Panc1 (cell line): Measurements from ENCODE around the gene DNAH6. TPM values are rescaled to one million over a fixed set of nuclear protein-coding genes. Genes with fewer than 3 reads are reported as not detected.

ENCODE experiments used
- ATAC-seq: fragments of 200-7000 bp; cut with Tn5 transposase; 2 replicates; pipeline ENCODE4 v1.9.1; 2020; ENCODE audit warnings: mild to moderate bottlenecking, moderate library complexity
- BruUV-seq: library from RNA; stranded (reverse); fragments of 400-500 nt; replicated peaks from 2 replicates; lab custom pipeline; 2021; lab: Mats Ljungman, UMichigan
- CTCF ChIA-PET: fragments of 300-600 bp; sonication (Branson Sonifier 250); formaldehyde crosslinking; loops from one replicate; lab custom pipeline; 2022; ENCODE audit warnings: antibody characterized with exemption; lab: Charles Lee
- POLR2A ChIA-PET: fragments of 300-600 bp; sonication (Branson Sonifier 250); formaldehyde crosslinking; loops from one replicate; lab custom pipeline; 2022; ENCODE audit warnings: antibody characterized with exemption; lab: Charles Lee
- DNase-seq: peaks from one replicate; pipeline ENCODE4 v3.0.0-alpha.2; 2010; ENCODE audit warnings: low read depth, low spot score
- H3K27ac ChIP-seq: 2 replicates; pipeline ENCODE4 v1.5.1; 2011; ENCODE audit warnings: mild to moderate bottlenecking, low read length, inconsistent platforms
- H3K27me3 ChIP-seq: fragments of 200-500 bp; sonication (Bioruptor generic); 2 replicates; pipeline ENCODE4 v1.6.0; 2014; ENCODE audit warnings: low read length, inconsistent platforms; ENCODE audit not compliant: control insufficient read depth, insufficient read depth
- H3K36me3 ChIP-seq: fragments of 200-500 bp; sonication (Bioruptor generic); 2 replicates; pipeline ENCODE4 v1.5.1; 2014; ENCODE audit warnings: inconsistent platforms, mild to moderate bottlenecking, low read length, moderate library complexity; ENCODE audit not compliant: control insufficient read depth, insufficient read depth
- H3K4me1 ChIP-seq: 2 replicates; pipeline ENCODE4 v1.5.1; 2011; ENCODE audit warnings: inconsistent platforms, mild to moderate bottlenecking, low read length, moderate library complexity; ENCODE audit not compliant: control insufficient read depth, insufficient read depth
- H3K4me3 ChIP-seq, 2 experiments: 2 replicates each; pipeline ENCODE4 v1.5.1; 2011 to 2012; ENCODE audit warnings: low read depth in 2 of 2, low read length in 2 of 2, mild to moderate bottlenecking in 2 of 2, inconsistent platforms in 1 of 2, moderate library complexity in 1 of 2
- H3K9me3 ChIP-seq: fragments of 200-500 bp; sonication (Bioruptor generic); 2 replicates; pipeline ENCODE4 v1.5.1; 2014; ENCODE audit warnings: low read depth, mild to moderate bottlenecking, inconsistent platforms, low read length, moderate library complexity; ENCODE audit not compliant: control insufficient read depth, insufficient read depth
- CTCF ChIP-seq: fragments of 450-650 bp; IDR thresholded peaks from 2 replicates; pipeline ENCODE4 v1.5.1; 2017; ENCODE audit warnings: mild to moderate bottlenecking
- POLR2AphosphoS5 ChIP-seq: IDR thresholded peaks from 2 replicates; pipeline ENCODE4 v1.6.1; 2012; ENCODE audit warnings: mild to moderate bottlenecking, low read depth, low read length, moderate library complexity
- REST ChIP-seq, 2 experiments: IDR thresholded peaks; 2 replicates each; pipeline ENCODE4 v1.6.1; 2011 to 2012; ENCODE audit warnings: low read depth in 2 of 2, control low read depth in 1 of 2, low read length in 1 of 2, mild to moderate bottlenecking in 1 of 2, moderate library complexity in 1 of 2; ENCODE audit not compliant: insufficient read depth in 1 of 2
- SIN3A ChIP-seq: IDR thresholded peaks from 2 replicates; pipeline ENCODE4 v1.6.1; 2012; ENCODE audit warnings: low read depth, mild to moderate bottlenecking, low read length, moderate library complexity, borderline replicate concordance; ENCODE audit not compliant: insufficient read depth
- TCF7L2 ChIP-seq: IDR thresholded peaks from 2 replicates; pipeline ENCODE4 v1.6.1; 2011; ENCODE audit warnings: mild to moderate bottlenecking, low read depth, low read length, inconsistent platforms
- in situ Hi-C: cut with HindIII; loops from 2 replicates; pipeline ENCODE4 v1.10.0; 2016; ENCODE audit warnings: low sequenced_read_pairs, low pct_unique_long_range_greater_than_20kb
- intact Hi-C: fragments of 100-400 bp; cut with micrococcal nuclease; formaldehyde crosslinking; loops from one replicate; pipeline ENCODE4 v1.10.0; 2022; ENCODE audit not compliant: unreplicated experiment
- total RNA-seq: library from RNA; stranded (reverse); gene quantifications from one replicate; pipeline ENCODE4 v1.2.1, GENCODE V29; 2021; ENCODE audit not compliant: unreplicated experiment

The DNAH6 gene
- total RNA-seq, 1 experiment from 2014 or later: 0.26 TPM

- no peak for DNase-seq
- ChIA-PET CTCF (no interaction called here), POLR2A (no interaction called here)
- Histone ChIP-seq H3K4me1 (no peaks in the 10 kb centered on the region), H3K4me3 (no peak overlapping the region), H3K27ac (no peak overlapping the region), H3K9me3 (no peaks in the 10 kb centered on the region), H3K27me3 (no peaks in the 10 kb centered on the region), H3K36me3 (no peaks in the 10 kb centered on the region)
- no peak for TF ChIP-seq SIN3A
- no peak for TF ChIP-seq REST (IDR thresholded peaks at IDR 0.05; ENCODE audit: insufficient read depth in 1 of 2, low read depth in 2 of 2, low read length in 1 of 2)
- no peak for TF ChIP-seq CTCF
- TF ChIP-seq POLR2AphosphoS5: no peak
- TF ChIP-seq TCF7L2: no peak
- ATAC-seq: no peak
- intact Hi-C loops (no loop called here), in situ Hi-C loops (no loop called here)
- BruUV-seq: no TSS peak
Observed at GRCh38 chr2:84808279-84808678, 292.0 kb downstream of the DNAH6 start.

GRCh38 chr2:84811839-84812431 is 295.6 kb downstream of the DNAH6 start:
- intact Hi-C loops: no loop called here
- Histone ChIP-seq H3K27ac (no peak overlapping the region), H3K4me1 (no peaks in the 10 kb centered on the region), H3K27me3 (no peaks in the 10 kb centered on the region), H3K4me3 (no peak overlapping the region), H3K9me3 (no peaks in the 10 kb centered on the region), H3K36me3 (no peaks in the 10 kb centered on the region)
- no peak for ATAC-seq
- ChIA-PET POLR2A (no interaction called here), CTCF (no interaction called here)
- no peak for TF ChIP-seq POLR2AphosphoS5
- TF ChIP-seq REST (IDR thresholded peaks at IDR 0.05; ENCODE audit: insufficient read depth in 1 of 2, low read depth in 2 of 2, low read length in 1 of 2): peak; percentile 40 to 49; a peak in 2 of 4 replicates
- no peak for DNase-seq
- in situ Hi-C loops: no loop called here
- BruUV-seq: no TSS peak
